HG03521 (cell line): ENCODE measurements around the gene TEX261.

Experiments
- ATAC-seq: cut with Tn5 transposase; IDR thresholded peaks from one replicate; pipeline ENCODE4 v1.9.1; 2021; ENCODE audit warnings: mild to moderate bottlenecking, moderate library complexity; ENCODE audit not compliant: unreplicated experiment

TEX261 gene

DNA sequence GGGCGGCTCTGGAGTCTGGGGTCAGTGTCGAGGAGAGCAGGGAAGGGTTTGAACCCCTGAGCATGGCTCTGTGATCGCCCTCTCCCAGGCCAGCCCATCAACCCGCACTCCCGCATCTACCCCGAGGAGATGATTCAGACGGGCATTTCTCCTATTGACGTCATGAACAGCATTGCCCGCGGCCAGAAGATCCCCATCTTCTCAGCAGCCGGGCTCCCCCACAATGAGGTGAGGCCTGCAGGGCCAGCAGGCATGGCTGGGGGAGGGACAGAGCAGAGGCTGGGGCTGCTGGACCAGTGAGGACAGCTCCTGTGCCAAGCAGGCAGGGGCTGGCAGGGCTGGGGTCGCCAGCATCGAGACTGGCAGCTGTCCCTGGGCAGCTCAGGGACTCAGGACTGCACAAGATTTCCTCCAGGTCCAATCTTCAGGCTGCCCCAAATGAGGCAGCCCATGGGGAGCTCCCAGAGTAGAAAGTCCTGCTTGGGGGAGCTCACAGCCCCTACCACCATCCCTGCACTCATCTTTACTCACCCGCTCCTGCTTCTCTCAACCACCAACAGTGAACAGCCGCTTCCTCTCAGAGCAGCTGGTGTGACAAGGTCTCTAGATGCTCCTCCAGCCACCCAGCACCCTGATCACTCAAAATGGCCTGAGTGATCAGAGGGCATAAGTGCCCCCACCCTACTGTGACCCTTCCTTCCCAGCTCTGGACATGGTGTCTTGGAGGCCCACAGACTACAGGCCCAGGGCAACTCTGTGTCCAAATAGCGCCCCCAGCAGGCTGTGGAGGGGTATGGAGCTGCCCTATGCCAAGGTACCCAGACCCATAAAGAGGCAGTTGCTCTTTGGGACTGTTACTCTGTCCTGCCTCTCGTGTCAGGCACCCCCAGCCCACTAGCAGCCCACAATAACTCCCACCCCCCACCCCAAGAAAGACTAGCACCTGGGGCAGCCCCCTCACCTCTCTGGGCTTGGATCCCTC lies 34.5 kb downstream of the TEX261 start:
- no peak for ATAC-seq

- ATAC-seq = no peak
These were observed 35.4 kb downstream of the TEX261 start for GRCh38 chr2:70959271-70959761.

- ATAC-seq = no peak
These were observed 35.9 kb downstream of the TEX261 start for GRCh38 chr2:70958759-70959158.

DNA sequence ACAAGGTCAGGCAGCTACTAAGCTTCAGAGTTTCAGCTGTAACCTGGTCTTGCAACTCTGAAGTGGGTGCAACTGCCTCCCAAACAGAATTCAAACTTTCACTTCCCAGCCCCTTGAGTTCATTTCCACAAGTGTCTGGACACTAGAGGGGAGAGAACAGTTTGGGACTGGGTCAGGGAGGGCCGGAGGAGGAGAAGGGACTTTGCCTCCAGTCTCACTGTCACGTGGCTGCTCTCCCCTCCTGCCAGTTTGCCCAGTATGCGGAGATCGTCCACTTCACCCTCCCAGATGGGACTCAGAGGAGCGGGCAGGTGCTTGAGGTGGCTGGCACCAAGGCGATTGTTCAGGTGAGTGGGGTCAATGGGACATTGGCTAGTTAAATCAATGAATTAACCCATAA lies 36.9 kb downstream of the TEX261 start:
- ATAC-seq = no peak

DNA sequence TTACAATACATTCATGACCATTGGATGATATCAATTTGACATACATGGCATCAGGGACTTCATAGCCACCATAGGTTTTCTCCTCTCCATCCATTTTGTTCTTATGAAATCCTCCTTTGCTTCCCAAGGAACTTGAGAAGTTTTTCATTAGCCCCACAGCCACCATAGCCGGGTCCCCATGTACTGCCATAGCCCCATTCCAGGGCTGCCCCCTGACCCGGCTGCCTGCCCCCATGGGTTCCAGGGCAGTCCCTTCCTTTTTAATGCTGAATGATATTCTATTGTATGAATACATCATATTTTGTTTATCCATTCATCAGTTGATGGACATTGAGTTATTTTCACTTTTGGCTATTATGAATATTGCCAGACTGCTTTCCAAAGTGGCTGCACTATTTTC lies 38.5 kb downstream of the TEX261 start:
- no peak for ATAC-seq

- no peak for ATAC-seq
These were observed 39.8 kb downstream of the TEX261 start for GRCh38 chr2:70954886-70955285.

DNA sequence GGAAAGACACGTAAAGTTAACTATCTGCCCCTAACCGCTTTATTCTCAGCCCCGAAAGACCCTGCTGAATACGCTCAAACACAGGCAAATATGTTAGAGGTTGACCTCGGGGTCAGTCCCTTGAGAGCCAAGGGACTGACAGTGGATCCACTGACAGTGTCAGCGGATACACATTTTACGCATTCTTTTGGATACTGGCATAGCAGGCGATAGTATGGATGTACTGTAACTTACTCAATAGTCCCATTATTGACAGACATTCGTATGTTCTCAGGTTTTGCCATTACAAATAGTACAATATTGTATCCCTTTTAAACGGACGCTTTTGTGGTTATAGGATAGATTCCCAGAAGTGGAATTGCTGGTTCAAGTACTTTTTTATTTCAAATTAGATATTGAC lies 45.6 kb downstream of the TEX261 start:
- no peak for ATAC-seq

DNA sequence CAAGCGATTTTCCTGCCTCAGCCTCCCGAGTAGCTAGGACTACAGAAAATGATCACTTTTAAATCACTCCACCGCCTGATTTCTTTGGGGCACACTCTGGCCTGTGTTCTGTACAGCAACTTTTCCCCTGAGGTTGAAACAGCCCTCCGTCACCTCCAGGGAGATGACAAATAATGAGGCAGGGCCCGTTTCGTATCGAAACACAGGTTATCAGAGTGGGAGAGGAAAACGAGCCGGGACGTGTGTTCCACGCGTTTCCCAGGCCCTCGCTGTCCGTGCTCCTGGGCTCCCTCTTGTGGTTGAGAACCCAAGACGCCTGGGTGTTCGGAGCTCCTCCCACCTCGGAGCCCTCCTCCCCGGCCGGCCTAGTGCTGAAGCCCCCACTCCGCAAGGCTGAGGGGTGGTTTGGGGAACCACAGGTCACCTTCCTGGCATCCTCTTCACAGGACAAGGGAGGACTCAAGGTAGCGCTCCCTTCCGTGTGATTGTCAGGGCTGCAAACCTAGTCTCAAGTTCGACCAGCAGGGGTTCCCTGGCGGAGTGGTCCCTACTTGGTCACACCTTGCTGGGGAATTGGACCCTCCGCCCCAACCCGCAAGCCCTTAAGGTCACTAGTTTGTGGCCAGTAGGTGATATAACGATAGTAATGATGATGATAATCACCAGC lies 46.2 kb downstream of the TEX261 start:
- ATAC-seq = peak; percentile 82

DNA sequence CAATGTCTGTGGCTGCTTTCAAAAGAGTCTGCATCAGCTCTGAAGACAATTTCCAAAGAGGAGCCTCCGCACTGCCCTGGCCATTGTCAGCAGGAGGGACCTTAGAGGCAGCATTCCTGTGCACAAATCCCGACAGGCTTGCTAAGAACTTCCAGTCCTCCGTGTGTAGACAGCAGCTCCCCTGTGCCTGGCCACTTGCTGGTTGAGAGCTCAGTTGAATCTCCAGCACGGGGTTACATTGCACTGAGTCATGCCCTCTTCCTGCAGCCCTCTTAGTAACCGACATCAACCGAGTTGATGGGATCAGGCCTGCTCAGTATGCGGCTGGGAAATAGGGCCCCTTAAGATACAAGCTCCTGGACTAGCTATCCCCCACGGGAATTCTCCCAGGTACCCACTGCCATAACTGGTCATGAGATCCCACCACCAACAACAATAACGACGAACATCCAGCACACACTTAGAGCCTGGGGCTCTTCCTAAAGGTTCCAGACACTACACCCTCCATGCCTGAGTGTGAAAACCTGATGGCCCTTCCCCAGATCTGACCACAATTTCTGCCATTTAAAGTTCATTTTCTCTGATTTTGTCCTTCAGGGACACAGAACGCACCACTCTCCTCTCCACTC lies 47.0 kb downstream of the TEX261 start:
- ATAC-seq = no peak

DNA sequence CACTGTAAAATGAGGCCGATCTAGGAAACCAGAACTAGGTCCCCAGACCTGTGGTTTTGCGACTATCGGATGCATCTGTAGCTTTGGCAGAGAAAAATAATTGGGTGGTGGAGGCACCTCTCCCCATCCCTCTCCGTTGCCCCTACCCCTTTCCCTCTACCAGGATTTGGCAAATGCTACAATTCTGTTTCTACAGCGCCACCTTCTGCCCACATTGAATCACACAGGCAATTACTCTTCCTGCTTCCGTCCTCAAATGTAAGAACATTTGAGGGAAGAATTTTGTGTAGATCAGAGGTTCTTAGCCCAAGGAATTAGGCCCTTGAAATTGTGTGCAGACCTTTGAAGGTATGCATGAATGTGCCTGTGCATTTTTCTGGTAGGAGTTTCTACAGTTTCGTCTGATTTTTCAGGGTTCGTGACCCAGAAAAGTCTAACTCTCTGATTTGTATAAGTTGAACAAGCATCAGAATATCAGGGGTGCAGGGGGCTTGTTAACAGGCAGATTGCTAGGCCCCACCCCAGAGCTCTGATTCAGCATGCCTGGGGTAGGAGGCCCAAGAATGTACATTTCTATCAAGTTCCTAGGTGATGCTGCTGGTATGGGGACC lies 47.7 kb downstream of the TEX261 start:
- no peak for ATAC-seq

- ATAC-seq = no peak
These were observed 50.5 kb downstream of the TEX261 start for GRCh38 chr2:70944111-70944690.

- ATAC-seq = no peak
These were observed 51.3 kb downstream of the TEX261 start for GRCh38 chr2:70943205-70943871.

DNA sequence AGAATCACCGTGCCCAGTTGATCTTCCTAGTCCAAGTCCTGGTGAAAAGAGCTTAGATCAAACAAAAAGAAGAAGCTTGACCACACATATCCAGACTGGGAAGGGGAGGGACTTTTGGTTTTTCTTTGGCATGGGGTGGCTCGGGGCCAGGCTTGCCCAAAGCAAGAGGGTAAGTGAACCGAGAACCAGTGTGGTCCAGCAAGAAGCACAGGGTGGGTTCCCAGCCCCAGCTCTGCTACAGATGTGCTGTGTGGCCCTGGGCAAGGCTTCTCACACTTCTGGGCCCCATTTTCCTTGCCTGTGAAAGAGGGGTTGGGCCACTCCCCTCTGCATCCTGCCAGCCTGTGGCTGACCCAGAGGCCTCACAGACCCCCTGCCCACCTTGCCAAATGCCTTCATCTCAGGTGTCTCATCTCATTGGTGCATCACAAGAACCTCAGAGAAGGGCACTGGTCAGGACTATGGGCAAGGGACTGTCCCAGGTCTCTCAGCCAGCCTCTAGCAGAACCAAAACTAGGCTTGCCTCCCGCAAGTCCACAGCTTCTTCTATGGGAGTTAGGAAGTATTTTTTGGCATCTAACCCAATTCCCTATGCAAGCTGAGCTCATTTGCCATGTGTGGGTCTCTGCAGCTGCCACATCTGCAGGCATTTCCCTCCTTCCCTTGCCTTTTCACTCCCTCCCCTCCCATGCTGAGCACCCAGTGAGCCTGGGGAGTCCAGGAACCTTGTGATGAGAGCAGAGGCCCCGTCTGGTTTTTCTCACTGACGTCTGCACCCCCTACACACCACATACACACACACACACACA lies 52.1 kb downstream of the TEX261 start:
- no peak for ATAC-seq

GRCh38 chr2:70941701-70942100 lies 53.0 kb downstream of the TEX261 start:
- no peak for ATAC-seq

- ATAC-seq = no peak
These were observed 53.5 kb downstream of the TEX261 start for GRCh38 chr2:70941186-70941585.

- ATAC-seq = no peak
These were observed 54.7 kb downstream of the TEX261 start for GRCh38 chr2:70939839-70940580.

- ATAC-seq = no peak
These were observed 55.5 kb downstream of the TEX261 start for GRCh38 chr2:70939001-70939838.

DNA sequence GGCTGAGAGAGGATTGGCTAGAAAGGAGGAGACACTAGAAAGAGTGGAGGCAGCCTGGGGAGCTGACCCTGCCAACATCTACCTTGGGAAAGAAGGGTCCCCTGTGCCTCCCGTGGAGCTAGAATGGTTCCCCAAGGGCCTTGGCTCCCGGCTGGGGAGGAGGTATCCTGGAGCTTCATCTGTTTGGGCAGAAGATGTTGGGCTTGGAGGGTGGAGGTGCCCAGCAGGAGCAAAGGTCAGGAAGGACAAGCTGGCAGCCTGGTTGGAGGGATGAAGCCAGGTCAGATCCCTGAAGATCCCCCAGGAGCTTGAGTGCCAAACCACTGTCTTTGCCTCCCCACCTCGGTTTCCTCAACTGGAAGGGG lies 56.1 kb downstream of the TEX261 start:
- ATAC-seq = no peak
